IMR-90 (cell line): Measurements from ENCODE around the gene SLC49A4. TPM values are rescaled to one million over a fixed set of nuclear protein-coding genes. Genes with fewer than 3 reads are reported as not detected.

Source experiments
- ATAC-seq: fragments of 200-7000 bp; cut with Tn5 transposase; 2 replicates; pipeline ENCODE4 v1.9.1; 2020; ENCODE audit warnings: low read depth, mild to moderate bottlenecking, moderate library complexity
- BruUV-seq: library from RNA; stranded (reverse); fragments of 400-500 nt; replicated peaks from 2 replicates; lab custom pipeline; 2021; lab: Mats Ljungman, UMichigan
- CTCF ChIA-PET: fragments of 300-600 bp; formaldehyde crosslinking; extraction: SDS; loops from one replicate; lab custom pipeline; 2021; ENCODE audit warnings: antibody characterized with exemption; lab: Yijun Ruan, JAX
- POLR2A ChIA-PET: fragments of 300-600 bp; sonication (Branson Sonifier 250); formaldehyde crosslinking; loops from one replicate; lab custom pipeline; 2022; ENCODE audit warnings: antibody characterized with exemption; ENCODE audit not compliant: unreplicated experiment; lab: Charles Lee
- DNase-seq: peaks from one replicate; pipeline ENCODE4 v3.0.0; 2013
- H2AFZ ChIP-seq: replicated peaks from 2 replicates; pipeline ENCODE3; 2013; ENCODE audit warnings: low read length, mild to moderate bottlenecking; ENCODE audit not compliant: poor library complexity
- H2AK5ac ChIP-seq: 2 replicates; pipeline ENCODE4 v1.6.1; 2013; ENCODE audit warnings: low read depth, low read length, inconsistent platforms
- H2AK9ac ChIP-seq: replicated peaks from 2 replicates; pipeline ENCODE3; 2013; ENCODE audit warnings: mild to moderate bottlenecking, low read depth, low read length, moderate library complexity; ENCODE audit not compliant: poor library complexity
- H2BK120ac ChIP-seq: 2 replicates; pipeline ENCODE4 v1.6.1; 2013; ENCODE audit warnings: low read depth, low read length, inconsistent platforms
- H2BK15ac ChIP-seq: 3 replicates; pipeline ENCODE4 v1.6.1; 2013; ENCODE audit warnings: low read depth, low read length, inconsistent platforms
- H2BK20ac ChIP-seq: 2 replicates; pipeline ENCODE4 v1.6.1; 2013; ENCODE audit warnings: low read depth, mild to moderate bottlenecking, inconsistent platforms, low read length, moderate library complexity
- H2BK5ac ChIP-seq: 2 replicates; pipeline ENCODE4 v1.6.1; 2013; ENCODE audit warnings: mild to moderate bottlenecking, low read depth, low read length, inconsistent platforms; ENCODE audit not compliant: poor library complexity, severe bottlenecking
- H3K14ac ChIP-seq: replicated peaks from 2 replicates; pipeline ENCODE4 v1.6.1; 2013; ENCODE audit warnings: low read depth, low read length, inconsistent platforms
- H3K18ac ChIP-seq: 2 replicates; pipeline ENCODE4 v1.6.1; 2013; ENCODE audit warnings: low read depth, low read length, control low read depth
- H3K23ac ChIP-seq: 2 replicates; pipeline ENCODE4 v1.6.1; 2013; ENCODE audit warnings: low read depth, low read length, inconsistent platforms
- H3K27ac ChIP-seq: 2 replicates; pipeline ENCODE4 v1.5.1; 2013; ENCODE audit warnings: mild to moderate bottlenecking, control low read depth, low read length; ENCODE audit not compliant: insufficient read depth
- H3K27me3 ChIP-seq: 2 replicates; pipeline ENCODE4 v1.6.1; 2013; ENCODE audit warnings: low read length; ENCODE audit not compliant: control insufficient read depth, insufficient read depth
- H3K36me3 ChIP-seq: 2 replicates; pipeline ENCODE4 v1.6.1; 2013; ENCODE audit warnings: low read length, mixed read lengths; ENCODE audit not compliant: control insufficient read depth, insufficient read depth
- H3K4ac ChIP-seq: 2 replicates; pipeline ENCODE4 v1.6.1; 2013; ENCODE audit warnings: low read depth, low read length, inconsistent platforms
- H3K4me1 ChIP-seq: 2 replicates; pipeline ENCODE4 v1.6.1; 2013; ENCODE audit warnings: low read length, mixed read lengths; ENCODE audit not compliant: control insufficient read depth, insufficient read depth
- H3K4me2 ChIP-seq: 2 replicates; pipeline ENCODE4 v1.6.1; 2013; ENCODE audit warnings: low read depth, mild to moderate bottlenecking, control low read depth, low read length, moderate library complexity
- H3K4me3 ChIP-seq: 2 replicates; pipeline ENCODE4 v1.5.1; 2013; ENCODE audit warnings: low read depth, mild to moderate bottlenecking, control low read depth, low read length, moderate library complexity; ENCODE audit not compliant: insufficient read depth
- H3K56ac ChIP-seq: 2 replicates; pipeline ENCODE4 v1.6.1; 2013; ENCODE audit warnings: low read length, inconsistent platforms; ENCODE audit not compliant: insufficient read depth; ENCODE audit errors: extremely low read depth
- H3K79me1 ChIP-seq, 2 experiments: 2 replicates each; pipeline ENCODE4 v1.6.1; 2013; ENCODE audit warnings: low read length in 2 of 2, inconsistent platforms in 1 of 2, low read depth in 1 of 2
- H3K9ac ChIP-seq: 2 replicates; pipeline ENCODE4 v1.6.1; 2013; ENCODE audit warnings: low read depth, low read length, control low read depth
- H3K9me1 ChIP-seq: 2 replicates; pipeline ENCODE4 v1.6.1; 2013; ENCODE audit warnings: low read length, inconsistent platforms; ENCODE audit not compliant: insufficient read depth
- H3K9me3 ChIP-seq: 2 replicates; pipeline ENCODE4 v1.6.1; 2013; ENCODE audit warnings: low read length; ENCODE audit not compliant: control insufficient read depth, insufficient read depth
- H4K20me1 ChIP-seq: 2 replicates; pipeline ENCODE4 v1.6.1; 2013; ENCODE audit warnings: low read length, inconsistent platforms; ENCODE audit not compliant: insufficient read depth
- H4K5ac ChIP-seq: 2 replicates; pipeline ENCODE4 v1.6.1; 2013; ENCODE audit warnings: mild to moderate bottlenecking, low read depth, low read length, control low read depth
- H4K8ac ChIP-seq, 2 experiments: 2 replicates each; pipeline ENCODE4 v1.6.1; 2013; ENCODE audit warnings: low read depth in 2 of 2, low read length in 2 of 2, control low read depth in 1 of 2, inconsistent platforms in 1 of 2
- H4K91ac ChIP-seq: 2 replicates; pipeline ENCODE4 v1.6.1; 2013; ENCODE audit warnings: low read depth, low read length, inconsistent platforms; ENCODE audit not compliant: insufficient read depth
- BHLHE40 ChIP-seq: fragments of 150-350 bp; IDR thresholded peaks from 2 replicates; pipeline ENCODE4 v1.6.1; 2016; ENCODE audit warnings: mild to moderate bottlenecking, low read depth, low read length
- CEBPB ChIP-seq: IDR thresholded peaks from 2 replicates; pipeline ENCODE4 v1.6.1; 2012; ENCODE audit warnings: low read depth, low read length, improper control_type of control experiment
- CHD1 ChIP-seq: IDR thresholded peaks from 2 replicates; pipeline ENCODE4 v1.6.1; 2012; ENCODE audit warnings: low read depth, low read length, improper control_type of control experiment
- CTCF ChIP-seq: conservative IDR thresholded peaks from 2 replicates; pipeline ENCODE4 v1.5.1; 2012; ENCODE audit warnings: mild to moderate bottlenecking, low read depth, low read length, improper control_type of control experiment
- MAFK ChIP-seq: IDR thresholded peaks from 2 replicates; pipeline ENCODE4 v1.6.1; 2012; ENCODE audit warnings: low read depth, low read length, improper control_type of control experiment
- MAZ ChIP-seq: IDR thresholded peaks from 2 replicates; pipeline ENCODE4 v1.6.1; 2012; ENCODE audit warnings: low read depth, mild to moderate bottlenecking, low read length, improper control_type of control experiment, moderate library complexity, borderline replicate concordance
- MXI1 ChIP-seq: IDR thresholded peaks from 2 replicates; pipeline ENCODE4 v1.6.1; 2012; ENCODE audit warnings: low read depth, mild to moderate bottlenecking, low read length, moderate library complexity, borderline replicate concordance
- NFE2L2 ChIP-seq: fragments of 150-350 bp; IDR thresholded peaks from 2 replicates; pipeline ENCODE4 v1.6.1; 2016; ENCODE audit warnings: low read depth, mild to moderate bottlenecking, low read length
- RAD21 ChIP-seq: IDR thresholded peaks from 2 replicates; pipeline ENCODE4 v1.6.1; 2012; ENCODE audit warnings: low read length, improper control_type of control experiment
- RCOR1 ChIP-seq: IDR thresholded peaks from 2 replicates; pipeline ENCODE4 v1.6.1; 2012; ENCODE audit warnings: mild to moderate bottlenecking, low read length, improper control_type of control experiment; ENCODE audit not compliant: insufficient replicate concordance
- RFX5 ChIP-seq: IDR thresholded peaks from 2 replicates; pipeline ENCODE4 v1.8.0; 2012; ENCODE audit warnings: low read depth, mild to moderate bottlenecking, low read length, moderate library complexity
- SMC3 ChIP-seq: fragments of 150-350 bp; IDR thresholded peaks from 2 replicates; pipeline ENCODE4 v1.6.1; 2016; ENCODE audit warnings: low read depth, mild to moderate bottlenecking, antibody characterized with exemption, low read length, moderate library complexity
- USF2 ChIP-seq: fragments of 150-350 bp; IDR thresholded peaks from 2 replicates; pipeline ENCODE4 v1.6.1; 2017; ENCODE audit warnings: mild to moderate bottlenecking, antibody characterized with exemption, low read length, low read depth
- WGBS, 2 experiments: methylation state at CpG; one replicate each; pipeline versions ENCODE4 v1.1.5 to v1.1.7; 2013; ENCODE audit warnings: missing lambda C conversion rate in 2 of 2; ENCODE audit not compliant: insufficient read length in 1 of 2; ENCODE audit errors: extremely low coverage in 2 of 2; 5-methylcytosine and 5-hydroxymethylcytosine counted together
- dilution Hi-C: fragments of 300-500 bp; cut with HindIII; formaldehyde crosslinking; loops from one replicate; pipeline ENCODE4 v1.14.3; 2018; ENCODE audit warnings: low sequenced_read_pairs; ENCODE audit not compliant: unreplicated experiment
- in situ Hi-C: fragments of 300-500 bp; cut with MboI; formaldehyde crosslinking; loops from 3 replicates; pipeline ENCODE4 v1.14.3; 2019; ENCODE audit warnings: low sequenced_read_pairs, inconsistent platforms, mixed read lengths
- intact Hi-C: fragments of 100-400 bp; cut with micrococcal nuclease; formaldehyde crosslinking; loops from 2 replicates; pipeline ENCODE4 v1.10.0; 2022
- polyA plus RNA-seq, 3 experiments: library from polyadenylated mRNA; depleted of rRNA; stranded (reverse); fragments of >200 nt; gene quantifications; 2 replicates each; pipeline ENCODE4 v1.2.3, GENCODE V29; 2012; ENCODE audit warnings: low replicate concordance in 1 of 3
- total RNA-seq: library from RNA; depleted of rRNA; stranded (reverse); fragments of >200 nt; gene quantifications from 2 replicates; pipeline ENCODE4 v1.2.3, GENCODE V29; 2012
- TF ChIP-seq, protein P1 (sequence below): fragments of 150-350 bp; IDR thresholded peaks from 2 replicates; pipeline ENCODE4 v1.6.1; 2016; ENCODE audit warnings: low read depth, mild to moderate bottlenecking, low read length, moderate library complexity, borderline replicate concordance

Gene SLC49A4
- total and polyA plus RNA-seq, 2 of the 4 experiments (the other 2 are of a cell fraction): 6.5 to 6.8 TPM

GRCh38 chr3:122921791-122922651 is 127.2 kb downstream of the SLC49A4 start:
- H2BK5ac ChIP-seq: no peak overlapping the region
- dilution Hi-C loops: no loop called here
- no peak overlapping the region for H2AK9ac ChIP-seq
- H4K5ac ChIP-seq: no peak overlapping the region
- no peak overlapping the region for H3K9ac ChIP-seq
- peaks cover 59% of the 10 kb centered on the region for H3K27me3 ChIP-seq
- H3K4ac ChIP-seq: no peak overlapping the region
- 5% methylated on average over 19 of the region's 68 CpGs; no CpG with 5 or more reads in 1 of the 2 experiments for whole genome bisulfite sequencing, 2 experiments
- H3K79me1 ChIP-seq: no peaks in the 10 kb centered on the region
- H3K9me1 ChIP-seq: no peaks in the 10 kb centered on the region
- H3K4me1 ChIP-seq: no peaks in the 10 kb centered on the region
- TF ChIP-seq MAFK: no peak
- TF ChIP-seq CTCF: no peak
- TF ChIP-seq CEBPB: no peak
- TF ChIP-seq MXI1: no peak
- no peak for TF ChIP-seq NFE2L2
- TF ChIP-seq RFX5: no peak
- TF ChIP-seq CHD1: no peak
- TF ChIP-seq MAZ: no peak
- TF ChIP-seq SMC3: no peak
- TF ChIP-seq RCOR1: no peak
- TF ChIP-seq, protein P1, sequence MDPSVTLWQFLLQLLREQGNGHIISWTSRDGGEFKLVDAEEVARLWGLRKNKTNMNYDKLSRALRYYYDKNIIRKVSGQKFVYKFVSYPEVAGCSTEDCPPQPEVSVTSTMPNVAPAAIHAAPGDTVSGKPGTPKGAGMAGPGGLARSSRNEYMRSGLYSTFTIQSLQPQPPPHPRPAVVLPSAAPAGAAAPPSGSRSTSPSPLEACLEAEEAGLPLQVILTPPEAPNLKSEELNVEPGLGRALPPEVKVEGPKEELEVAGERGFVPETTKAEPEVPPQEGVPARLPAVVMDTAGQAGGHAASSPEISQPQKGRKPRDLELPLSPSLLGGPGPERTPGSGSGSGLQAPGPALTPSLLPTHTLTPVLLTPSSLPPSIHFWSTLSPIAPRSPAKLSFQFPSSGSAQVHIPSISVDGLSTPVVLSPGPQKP: no peak
- no peak for TF ChIP-seq RAD21
- TF ChIP-seq BHLHE40: no peak
- TF ChIP-seq USF2: no peak
- H3K27ac ChIP-seq: no peak overlapping the region
- POLR2A ChIA-PET: no interaction called here
- CTCF ChIA-PET: no interaction called here
- ATAC-seq (no peak), DNase-seq (no peak)
- H3K4me3 ChIP-seq: no peak overlapping the region
- BruUV-seq: no TSS peak
- no peak overlapping the region for H3K18ac ChIP-seq
- H3K9me3 ChIP-seq: no peaks in the 10 kb centered on the region; the same call in 1 of the 2 replicates
- no peak overlapping the region for H3K56ac ChIP-seq
- no peaks in the 10 kb centered on the region for H3K36me3 ChIP-seq
- H4K8ac ChIP-seq: no peak overlapping the region
- H4K91ac ChIP-seq: no peak overlapping the region
- intact Hi-C loops: no loop called here
- no peak overlapping the region for H2BK120ac ChIP-seq
- H2BK15ac ChIP-seq: no peak overlapping the region
- no peak overlapping the region for H2BK20ac ChIP-seq
- no peak overlapping the region for H3K14ac ChIP-seq
- peak overlapping the region; percentile 24 for H2AFZ ChIP-seq
- no peak overlapping the region for H3K4me2 ChIP-seq
- in situ Hi-C loops: no loop called here
- H4K20me1 ChIP-seq: no peaks in the 10 kb centered on the region
- no peak overlapping the region for H3K23ac ChIP-seq
- no peak overlapping the region for H2AK5ac ChIP-seq
